ENCODE results near the gene FOXO3. TPM values are rescaled to one million over a fixed set of nuclear protein-coding genes. Genes with fewer than 3 reads are reported as not detected.
A peak's percentile ranks its signal among the peaks of the same experiment; 100 is the strongest.

The FOXO3 gene
- total RNA-seq, 4 donors from 2014 or later: 34.3 to 61.1 (median 49.7) TPM

DNA sequence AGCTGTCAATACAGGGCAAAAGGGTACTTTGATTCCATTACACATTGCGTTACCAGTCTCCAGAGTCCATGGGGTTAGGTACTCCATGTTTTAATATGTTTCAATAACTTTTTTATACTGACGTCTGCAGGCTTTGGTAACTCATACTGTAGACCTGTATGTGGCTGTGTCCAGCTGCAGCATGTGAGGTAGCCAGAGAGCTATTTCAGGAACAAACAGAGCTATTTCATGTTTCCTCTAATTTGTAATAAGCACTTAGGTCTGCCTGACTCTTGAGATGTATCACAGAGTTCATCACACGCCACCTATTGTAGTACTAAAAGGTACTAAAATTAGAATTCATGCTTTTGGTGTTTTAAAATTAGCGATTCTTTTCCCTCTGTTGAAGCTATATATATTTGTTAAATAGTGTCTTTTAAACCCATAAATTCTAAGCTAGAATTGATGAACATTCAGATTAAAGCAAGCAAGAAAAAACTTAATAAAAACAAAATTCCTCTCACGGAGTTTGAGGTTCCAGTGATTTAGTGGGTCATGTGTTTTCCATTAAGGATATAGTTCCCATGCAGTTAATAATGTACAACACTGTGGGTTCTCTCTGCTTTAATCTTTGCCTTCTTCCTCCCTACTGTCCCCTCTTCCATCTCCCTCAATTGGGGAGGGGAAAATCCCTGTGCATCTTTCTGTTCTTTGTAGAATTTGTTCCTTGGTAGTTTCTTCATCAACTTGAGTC lies 37.0 kb downstream of the FOXO3 start:
- peaks cover 0 to 43% (median 8%) of the 10 kb centered on the region in 4 donors for H3K4me1 ChIP-seq
- DNase-seq: no peak
- H3K9me3 ChIP-seq: no peaks in the 10 kb centered on the region

DNA sequence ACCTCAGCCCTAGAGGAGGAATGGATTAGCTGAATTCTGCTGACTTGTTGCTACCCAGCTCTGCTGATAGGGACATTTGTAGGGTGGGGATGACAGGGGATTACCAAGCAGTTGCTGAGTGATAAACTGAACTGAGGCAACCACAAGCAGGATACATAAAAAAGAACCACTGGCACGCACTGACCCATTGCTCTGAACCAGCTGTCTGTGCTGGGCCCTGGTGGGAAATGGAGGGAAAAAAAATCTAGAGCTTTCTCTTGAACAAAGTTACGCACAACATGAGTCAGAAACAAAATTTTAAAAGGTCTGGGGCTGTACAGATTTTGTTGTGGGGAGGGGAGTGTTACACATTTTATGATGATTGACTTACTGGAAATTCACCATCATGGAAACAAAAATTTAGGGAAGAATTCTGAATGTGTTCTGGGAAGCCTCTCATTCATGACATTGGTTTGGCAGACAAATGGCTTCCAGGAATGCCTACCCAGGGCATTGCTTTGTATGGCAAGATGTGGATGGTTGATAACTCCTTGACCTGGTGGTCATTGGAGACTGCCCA lies 37.7 kb downstream of the FOXO3 start:
- H3K27ac ChIP-seq: peak overlapping the region in 3 of 4 donors; percentile 27 to 49 (median 30)

More for the DNA sequence above, 37.0 kb downstream of the FOXO3 start:
- Histone ChIP-seq H3K4me3 (no peak overlapping the region), H3K27ac (peak overlapping the region in 3 of 4 donors; percentile 27 to 49 (median 30)), H3K27me3 (no peaks in the 10 kb centered on the region), H3K36me3 (no peaks in the 10 kb centered on the region)
- TF ChIP-seq, protein P1, sequence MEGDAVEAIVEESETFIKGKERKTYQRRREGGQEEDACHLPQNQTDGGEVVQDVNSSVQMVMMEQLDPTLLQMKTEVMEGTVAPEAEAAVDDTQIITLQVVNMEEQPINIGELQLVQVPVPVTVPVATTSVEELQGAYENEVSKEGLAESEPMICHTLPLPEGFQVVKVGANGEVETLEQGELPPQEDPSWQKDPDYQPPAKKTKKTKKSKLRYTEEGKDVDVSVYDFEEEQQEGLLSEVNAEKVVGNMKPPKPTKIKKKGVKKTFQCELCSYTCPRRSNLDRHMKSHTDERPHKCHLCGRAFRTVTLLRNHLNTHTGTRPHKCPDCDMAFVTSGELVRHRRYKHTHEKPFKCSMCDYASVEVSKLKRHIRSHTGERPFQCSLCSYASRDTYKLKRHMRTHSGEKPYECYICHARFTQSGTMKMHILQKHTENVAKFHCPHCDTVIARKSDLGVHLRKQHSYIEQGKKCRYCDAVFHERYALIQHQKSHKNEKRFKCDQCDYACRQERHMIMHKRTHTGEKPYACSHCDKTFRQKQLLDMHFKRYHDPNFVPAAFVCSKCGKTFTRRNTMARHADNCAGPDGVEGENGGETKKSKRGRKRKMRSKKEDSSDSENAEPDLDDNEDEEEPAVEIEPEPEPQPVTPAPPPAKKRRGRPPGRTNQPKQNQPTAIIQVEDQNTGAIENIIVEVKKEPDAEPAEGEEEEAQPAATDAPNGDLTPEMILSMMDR (IDR thresholded peaks at IDR 0.05): no peak
- no peak for TF ChIP-seq POLR2A (IDR thresholded peaks at IDR 0.05)

DNA sequence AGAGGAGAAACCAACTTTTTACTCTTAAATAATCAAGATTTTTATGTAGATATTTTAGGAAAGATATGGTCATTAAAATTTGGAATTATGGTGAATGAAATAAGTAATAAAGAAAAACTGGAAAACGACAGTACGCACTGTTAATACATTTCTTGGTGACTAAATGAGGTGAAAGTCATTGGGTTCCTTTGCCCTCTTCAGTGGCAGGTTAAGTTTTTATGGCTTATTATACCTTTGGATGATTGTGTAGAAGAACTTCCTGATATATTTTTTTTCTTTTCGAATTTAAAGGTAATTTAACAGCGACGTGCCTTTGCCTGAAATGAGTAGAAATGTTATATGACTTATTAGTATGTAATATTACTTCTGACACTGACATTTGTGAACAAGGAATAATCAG lies 43.4 kb downstream of the FOXO3 start:
- peaks cover 0 to 14% (median 0%) of the 10 kb centered on the region in 4 donors for H3K4me1 ChIP-seq
- H3K9me3 ChIP-seq: no peaks in the 10 kb centered on the region
- TF ChIP-seq, protein P1 (IDR thresholded peaks at IDR 0.05): no peak
- TF ChIP-seq POLR2A (IDR thresholded peaks at IDR 0.05): no peak
- H3K27ac ChIP-seq: no peak overlapping the region
- no peak overlapping the region for H3K4me3 ChIP-seq
- H3K27me3 ChIP-seq: no peaks in the 10 kb centered on the region
- no peak for DNase-seq
- no peaks in the 10 kb centered on the region for H3K36me3 ChIP-seq

More for the DNA sequence above, 37.7 kb downstream of the FOXO3 start:
- no peak for TF ChIP-seq POLR2A (IDR thresholded peaks at IDR 0.05)
- TF ChIP-seq, protein P1 (IDR thresholded peaks at IDR 0.05): no peak
- H3K36me3 ChIP-seq: no peaks in the 10 kb centered on the region
- no peaks in the 10 kb centered on the region for H3K9me3 ChIP-seq
- H3K4me1 ChIP-seq: peaks cover 0 to 37% (median 4%) of the 10 kb centered on the region in 4 donors
- no peak for DNase-seq
- H3K4me3 ChIP-seq: no peak overlapping the region
- no peaks in the 10 kb centered on the region for H3K27me3 ChIP-seq

DNA sequence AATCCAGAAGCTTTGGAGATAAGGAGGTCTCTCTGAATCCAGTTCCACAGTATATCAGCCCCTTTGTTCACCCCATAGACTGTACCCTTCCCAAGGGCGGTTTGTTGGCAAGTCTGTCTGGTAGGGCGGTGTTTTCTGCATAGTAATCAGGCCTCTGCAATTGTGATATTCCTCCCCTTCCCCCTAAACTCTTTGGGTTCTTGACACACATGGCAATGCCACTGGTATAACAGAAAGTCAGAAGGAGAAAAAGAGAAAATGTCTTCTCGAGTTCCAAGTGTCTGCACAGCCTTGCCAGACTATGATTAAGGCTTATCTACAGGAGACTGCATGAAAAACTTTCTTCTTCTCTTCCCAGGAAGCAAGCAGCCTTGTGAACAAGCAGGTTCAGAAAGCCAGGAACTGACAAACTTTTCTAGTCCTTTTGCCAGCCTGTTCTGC lies 45.6 kb downstream of the FOXO3 start:
- no peak overlapping the region for H3K27ac ChIP-seq
- DNase-seq: no peak
- H3K9me3 ChIP-seq: no peaks in the 10 kb centered on the region
- H3K4me3 ChIP-seq: no peak overlapping the region
- TF ChIP-seq, protein P1 (IDR thresholded peaks at IDR 0.05): no peak
- TF ChIP-seq POLR2A (IDR thresholded peaks at IDR 0.05): no peak
- H3K27me3 ChIP-seq: no peaks in the 10 kb centered on the region
- no peaks in the 10 kb centered on the region for H3K36me3 ChIP-seq
- H3K4me1 ChIP-seq: peaks cover 0 to 14% (median 0%) of the 10 kb centered on the region in 4 donors

DNA sequence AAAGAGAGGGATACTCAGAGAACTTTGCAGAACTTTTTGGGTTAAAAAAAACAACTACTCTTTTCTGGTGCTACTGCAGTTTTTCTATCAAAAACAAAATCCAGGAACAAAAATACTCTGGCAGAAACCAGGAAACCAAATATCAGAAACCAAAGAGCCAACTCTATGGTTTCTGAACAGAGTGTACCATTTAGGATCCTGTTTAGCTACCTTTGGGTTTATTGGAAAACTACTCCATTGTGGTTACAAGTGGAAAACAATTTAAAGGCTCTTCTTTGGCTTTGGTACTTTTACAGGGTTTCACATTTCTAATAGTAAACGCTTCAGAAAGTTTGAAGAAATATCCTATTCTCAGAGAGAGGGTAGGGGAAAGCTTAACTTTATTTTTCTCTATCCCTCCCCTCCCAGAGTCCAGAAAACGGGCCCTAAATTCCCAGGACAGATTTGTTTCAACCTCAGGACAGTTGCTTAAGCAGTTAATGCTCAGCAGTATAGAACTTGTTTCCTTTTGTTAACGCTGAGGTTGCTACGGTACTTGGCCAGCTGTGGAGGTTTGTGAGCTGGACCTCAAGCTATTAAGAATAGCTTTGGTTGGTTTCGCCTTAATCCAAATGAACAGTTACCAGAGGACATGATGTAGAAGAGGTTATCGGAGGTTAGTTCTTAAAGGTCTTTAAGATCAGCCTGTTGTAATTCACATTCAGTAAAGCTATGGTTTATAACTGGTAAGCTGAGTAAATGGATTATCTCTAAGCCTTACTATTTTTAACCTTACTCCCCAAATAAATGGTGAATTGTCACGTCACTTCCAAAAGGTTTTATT lies 47.9 kb downstream of the FOXO3 start:
- no peak for TF ChIP-seq POLR2A (IDR thresholded peaks at IDR 0.05)
- TF ChIP-seq, protein P1 (IDR thresholded peaks at IDR 0.05): no peak
- Histone ChIP-seq H3K27ac (peak overlapping the region in 3 of 4 donors; percentile 1 to 36 (median 31)), H3K9me3 (no peaks in the 10 kb centered on the region), H3K4me1 (peaks cover 0 to 14% (median 0%) of the 10 kb centered on the region in 4 donors), H3K36me3 (no peaks in the 10 kb centered on the region), H3K4me3 (no peak overlapping the region), H3K27me3 (no peaks in the 10 kb centered on the region)
- no peak for DNase-seq
